Lung (tissue), 12 donors: ENCODE data around the gene MS4A4A. TPM values are rescaled to one million over a fixed set of nuclear protein-coding genes. Genes with fewer than 3 reads are reported as not detected.

Source experiments
- ATAC-seq: fragments of 200-7000 bp; cut with Tn5 transposase; one replicate; pipeline ENCODE4 v1.9.1; 2020; ENCODE audit warnings: moderate number of reproducible peaks; ENCODE audit not compliant: insufficient read depth, low FRiP score
- DNase-seq, 3 donors: peaks; one replicate each; pipeline ENCODE4 v3.0.0-alpha.2; 2013 to 2017
- H3K27ac ChIP-seq, 2 donors: one replicate each; pipeline ENCODE4 v1.5.1; 2013; ENCODE audit warnings: mild to moderate bottlenecking in 2 of 2, moderate library complexity in 2 of 2, control low read depth in 1 of 2, inconsistent platforms in 1 of 2, low read depth in 1 of 2, low read length in 1 of 2
- H3K27me3 ChIP-seq, 3 donors: one replicate each; pipeline ENCODE4 v1.5.1; 2013; ENCODE audit warnings: low read length in 2 of 3; ENCODE audit not compliant: control insufficient read depth in 3 of 3, insufficient read depth in 3 of 3
- H3K36me3 ChIP-seq, 4 donors: one replicate each; pipeline ENCODE4 v1.5.1; 2013; ENCODE audit warnings: low read length in 4 of 4, mild to moderate bottlenecking in 1 of 4, moderate library complexity in 1 of 4; ENCODE audit not compliant: control insufficient read depth in 4 of 4, insufficient read depth in 4 of 4
- H3K4me1 ChIP-seq, 5 donors: one replicate each; pipeline ENCODE4 v1.5.1; 2013; ENCODE audit warnings: low read length in 5 of 5, mild to moderate bottlenecking in 2 of 5, moderate library complexity in 1 of 5; ENCODE audit not compliant: control insufficient read depth in 5 of 5, insufficient read depth in 5 of 5
- H3K4me3 ChIP-seq: one replicate; pipeline ENCODE4 v1.5.1; 2013; ENCODE audit warnings: mild to moderate bottlenecking, control low read depth, moderate library complexity
- H3K9ac ChIP-seq, 2 donors: one replicate each; pipeline ENCODE4 v1.5.1; 2013; ENCODE audit warnings: low read length in 2 of 2, control low read depth in 1 of 2; ENCODE audit not compliant: insufficient read depth in 1 of 2
- H3K9me3 ChIP-seq, 4 donors: one replicate each; pipeline ENCODE4 v1.5.1; 2013; ENCODE audit warnings: low read length in 3 of 4, mild to moderate bottlenecking in 1 of 4, moderate library complexity in 1 of 4; ENCODE audit not compliant: control insufficient read depth in 4 of 4, insufficient read depth in 3 of 4
- WGBS, 2 donors: extraction: QIAGEN DNeasy Blood & Tissue Kit; methylation state at CpG; one replicate each; pipeline ENCODE4 v1.1.7; 2013; 5-methylcytosine and 5-hydroxymethylcytosine counted together
- polyA plus RNA-seq, 2 donors: library from polyadenylated mRNA; stranded (reverse); fragments of 200-250 nt; gene quantifications; one replicate each; pipeline ENCODE4 v1.2.1, GENCODE V29; 2013
- total RNA-seq, 2 donors: library from RNA; depleted of rRNA in 1 of 2; stranded (reverse); fragments of >200 nt in 1 of 2; gene quantifications; one replicate each; pipeline ENCODE4 v1.2.1, GENCODE V29; 2014 to 2021
- TF ChIP-seq, protein P1 (sequence below): IDR thresholded peaks from 2 replicates; pipeline ENCODE4 v1.5.1; 2012; ENCODE audit warnings: mild to moderate bottlenecking; ENCODE audit errors: control extremely low read depth, extremely low read depth
- donor health status: control.
- donor health status: control.
- donor health status: Bipolar disorder and iron deficiency.
- donor health status: healthy.
- donor health status: DM: yes; HTN: yes; CAD: no.

The MS4A4A gene
- total and polyA plus RNA-seq, 4 donors: 11.1 to 155 (median 32.8) TPM

- Histone ChIP-seq H3K4me3 (no peak overlapping the region), H3K36me3 (no peaks in the 10 kb centered on the region), H3K9ac (no peak overlapping the region), H3K27me3 (no peaks in the 10 kb centered on the region), H3K4me1 (no peaks in the 10 kb centered on the region), H3K9me3 (peaks cover 0 to 2% (median 0%) of the 10 kb centered on the region in 4 donors), H3K27ac (no peak overlapping the region)
- WGBS, 2 donors: 94 to 98% methylated on average over 2 of the region's 2 CpGs
- TF ChIP-seq, protein P1, sequence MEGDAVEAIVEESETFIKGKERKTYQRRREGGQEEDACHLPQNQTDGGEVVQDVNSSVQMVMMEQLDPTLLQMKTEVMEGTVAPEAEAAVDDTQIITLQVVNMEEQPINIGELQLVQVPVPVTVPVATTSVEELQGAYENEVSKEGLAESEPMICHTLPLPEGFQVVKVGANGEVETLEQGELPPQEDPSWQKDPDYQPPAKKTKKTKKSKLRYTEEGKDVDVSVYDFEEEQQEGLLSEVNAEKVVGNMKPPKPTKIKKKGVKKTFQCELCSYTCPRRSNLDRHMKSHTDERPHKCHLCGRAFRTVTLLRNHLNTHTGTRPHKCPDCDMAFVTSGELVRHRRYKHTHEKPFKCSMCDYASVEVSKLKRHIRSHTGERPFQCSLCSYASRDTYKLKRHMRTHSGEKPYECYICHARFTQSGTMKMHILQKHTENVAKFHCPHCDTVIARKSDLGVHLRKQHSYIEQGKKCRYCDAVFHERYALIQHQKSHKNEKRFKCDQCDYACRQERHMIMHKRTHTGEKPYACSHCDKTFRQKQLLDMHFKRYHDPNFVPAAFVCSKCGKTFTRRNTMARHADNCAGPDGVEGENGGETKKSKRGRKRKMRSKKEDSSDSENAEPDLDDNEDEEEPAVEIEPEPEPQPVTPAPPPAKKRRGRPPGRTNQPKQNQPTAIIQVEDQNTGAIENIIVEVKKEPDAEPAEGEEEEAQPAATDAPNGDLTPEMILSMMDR: no peak
- no peak for DNase-seq
- ATAC-seq: no peak
These were observed 66.8 kb downstream of the MS4A4A start for GRCh38 chr11:60347084-60347797.

- Histone ChIP-seq H3K27me3 (no peaks in the 10 kb centered on the region), H3K9me3 (peaks cover 0 to 2% (median 0%) of the 10 kb centered on the region in 4 donors), H3K36me3 (no peaks in the 10 kb centered on the region), H3K27ac (no peak overlapping the region), H3K9ac (no peak overlapping the region), H3K4me1 (no peaks in the 10 kb centered on the region), H3K4me3 (no peak overlapping the region)
- TF ChIP-seq, protein P1: no peak
- ATAC-seq: no peak
- no peak for DNase-seq
- 68 to 85% methylated on average over 2 of the region's 2 CpGs for WGBS, 2 donors
These were observed 67.7 kb downstream of the MS4A4A start for GRCh38 chr11:60348116-60348515.

- H3K27me3 ChIP-seq: no peaks in the 10 kb centered on the region
- no peaks in the 10 kb centered on the region for H3K4me1 ChIP-seq
- WGBS, 2 donors: 87 to 96% methylated on average over 1 of the region's 1 CpG
- no peak overlapping the region for H3K4me3 ChIP-seq
- ATAC-seq (no peak), DNase-seq (no peak)
- no peaks in the 10 kb centered on the region for H3K36me3 ChIP-seq
- H3K27ac ChIP-seq: no peak overlapping the region
- H3K9me3 ChIP-seq: peaks cover 0 to 2% (median 0%) of the 10 kb centered on the region in 4 donors
- H3K9ac ChIP-seq: no peak overlapping the region
- TF ChIP-seq, protein P1: no peak
These were observed 69.5 kb downstream of the MS4A4A start for GRCh38 chr11:60349990-60350389.
